ENCODE results near the gene NUMB. TPM values are rescaled to one million over a fixed set of nuclear protein-coding genes. Genes with fewer than 3 reads are reported as not detected.

The NUMB gene
- total and polyA plus RNA-seq, 2 of the 13 experiments (the other 11 are each of a cell fraction or from before 2014, with no cell fraction given) = 20.3 to 71.1 TPM

DNA sequence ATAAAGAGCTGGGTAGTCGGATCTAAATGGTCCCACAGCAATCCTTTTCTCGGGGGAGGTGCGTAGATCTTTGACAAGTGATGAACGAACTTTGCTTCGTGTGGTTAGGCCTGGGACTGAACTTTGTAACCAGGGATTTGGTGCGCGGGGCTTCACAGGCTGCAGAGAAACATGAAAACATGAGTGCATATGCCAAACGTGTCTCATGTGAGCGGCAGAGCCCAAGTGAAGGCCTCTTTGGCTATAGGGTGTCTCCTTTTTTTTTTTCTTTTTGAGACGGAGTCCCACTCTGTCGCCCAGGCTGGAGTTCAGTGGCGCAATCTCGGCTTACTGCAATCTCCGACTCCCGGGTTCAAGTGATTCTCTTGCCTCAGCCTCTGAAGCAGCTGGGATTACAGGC, 20.3 kb upstream of the NUMB start (continued):
- TF ChIP-seq, protein P1, sequence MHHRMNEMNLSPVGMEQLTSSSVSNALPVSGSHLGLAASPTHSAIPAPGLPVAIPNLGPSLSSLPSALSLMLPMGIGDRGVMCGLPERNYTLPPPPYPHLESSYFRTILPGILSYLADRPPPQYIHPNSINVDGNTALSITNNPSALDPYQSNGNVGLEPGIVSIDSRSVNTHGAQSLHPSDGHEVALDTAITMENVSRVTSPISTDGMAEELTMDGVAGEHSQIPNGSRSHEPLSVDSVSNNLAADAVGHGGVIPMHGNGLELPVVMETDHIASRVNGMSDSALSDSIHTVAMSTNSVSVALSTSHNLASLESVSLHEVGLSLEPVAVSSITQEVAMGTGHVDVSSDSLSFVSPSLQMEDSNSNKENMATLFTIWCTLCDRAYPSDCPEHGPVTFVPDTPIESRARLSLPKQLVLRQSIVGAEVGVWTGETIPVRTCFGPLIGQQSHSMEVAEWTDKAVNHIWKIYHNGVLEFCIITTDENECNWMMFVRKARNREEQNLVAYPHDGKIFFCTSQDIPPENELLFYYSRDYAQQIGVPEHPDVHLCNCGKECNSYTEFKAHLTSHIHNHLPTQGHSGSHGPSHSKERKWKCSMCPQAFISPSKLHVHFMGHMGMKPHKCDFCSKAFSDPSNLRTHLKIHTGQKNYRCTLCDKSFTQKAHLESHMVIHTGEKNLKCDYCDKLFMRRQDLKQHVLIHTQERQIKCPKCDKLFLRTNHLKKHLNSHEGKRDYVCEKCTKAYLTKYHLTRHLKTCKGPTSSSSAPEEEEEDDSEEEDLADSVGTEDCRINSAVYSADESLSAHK (CRISPR knock-in tag; IDR thresholded peaks at IDR 0.05; ENCODE audit: borderline replicate concordance) = no peak
- TF ChIP-seq SALL2 (CRISPR knock-in tag; IDR thresholded peaks at IDR 0.05) (no peak), NFATC3 (CRISPR knock-in tag; IDR thresholded peaks at IDR 0.05) (no peak), ZNF619 (CRISPR knock-in tag; IDR thresholded peaks at IDR 0.05) (no peak), ZNF432 (CRISPR knock-in tag; IDR thresholded peaks at IDR 0.05; ENCODE audit: borderline replicate concordance) (no peak), ELF3 (CRISPR knock-in tag; IDR thresholded peaks at IDR 0.05) (no peak), NBN (conservative IDR thresholded peaks at IDR 0.05) (no peak), ZBTB7A (CRISPR knock-in tag; IDR thresholded peaks at IDR 0.05) (no peak), KDM6A (CRISPR knock-in tag; IDR thresholded peaks at IDR 0.05; ENCODE audit: low read depth) (peak; percentile 46; the same call in 1 of the 2 replicates), HNRNPLL (IDR thresholded peaks at IDR 0.05; ENCODE audit: low read depth, low read length, poor library complexity, severe bottlenecking) (no peak), PAX8 (CRISPR knock-in tag; IDR thresholded peaks at IDR 0.05; ENCODE audit: borderline replicate concordance) (no peak), KLF11 (CRISPR knock-in tag; IDR thresholded peaks at IDR 0.05) (no peak), FOXK1 (CRISPR knock-in tag; IDR thresholded peaks at IDR 0.05; ENCODE audit: borderline replicate concordance, low read depth) (no peak), ZFY (CRISPR knock-in tag; IDR thresholded peaks at IDR 0.05) (peak; percentile 69), FOXK2 (IDR thresholded peaks at IDR 0.05) (no peak; the same call in 1 of the 2 replicates), CHD4 (IDR thresholded peaks at IDR 0.05; ENCODE audit: borderline replicate concordance, low read length) (no peak), KLF15 (CRISPR knock-in tag; IDR thresholded peaks at IDR 0.05; ENCODE audit: borderline replicate concordance) (no peak), SMAD1 (CRISPR knock-in tag; IDR thresholded peaks at IDR 0.05; ENCODE audit: borderline replicate concordance, low read depth) (no peak)
- TF ChIP-seq, protein P2, sequence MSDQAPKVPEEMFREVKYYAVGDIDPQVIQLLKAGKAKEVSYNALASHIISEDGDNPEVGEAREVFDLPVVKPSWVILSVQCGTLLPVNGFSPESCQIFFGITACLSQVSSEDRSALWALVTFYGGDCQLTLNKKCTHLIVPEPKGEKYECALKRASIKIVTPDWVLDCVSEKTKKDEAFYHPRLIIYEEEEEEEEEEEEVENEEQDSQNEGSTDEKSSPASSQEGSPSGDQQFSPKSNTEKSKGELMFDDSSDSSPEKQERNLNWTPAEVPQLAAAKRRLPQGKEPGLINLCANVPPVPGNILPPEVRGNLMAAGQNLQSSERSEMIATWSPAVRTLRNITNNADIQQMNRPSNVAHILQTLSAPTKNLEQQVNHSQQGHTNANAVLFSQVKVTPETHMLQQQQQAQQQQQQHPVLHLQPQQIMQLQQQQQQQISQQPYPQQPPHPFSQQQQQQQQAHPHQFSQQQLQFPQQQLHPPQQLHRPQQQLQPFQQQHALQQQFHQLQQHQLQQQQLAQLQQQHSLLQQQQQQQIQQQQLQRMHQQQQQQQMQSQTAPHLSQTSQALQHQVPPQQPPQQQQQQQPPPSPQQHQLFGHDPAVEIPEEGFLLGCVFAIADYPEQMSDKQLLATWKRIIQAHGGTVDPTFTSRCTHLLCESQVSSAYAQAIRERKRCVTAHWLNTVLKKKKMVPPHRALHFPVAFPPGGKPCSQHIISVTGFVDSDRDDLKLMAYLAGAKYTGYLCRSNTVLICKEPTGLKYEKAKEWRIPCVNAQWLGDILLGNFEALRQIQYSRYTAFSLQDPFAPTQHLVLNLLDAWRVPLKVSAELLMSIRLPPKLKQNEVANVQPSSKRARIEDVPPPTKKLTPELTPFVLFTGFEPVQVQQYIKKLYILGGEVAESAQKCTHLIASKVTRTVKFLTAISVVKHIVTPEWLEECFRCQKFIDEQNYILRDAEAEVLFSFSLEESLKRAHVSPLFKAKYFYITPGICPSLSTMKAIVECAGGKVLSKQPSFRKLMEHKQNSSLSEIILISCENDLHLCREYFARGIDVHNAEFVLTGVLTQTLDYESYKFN (CRISPR knock-in tag; conservative IDR thresholded peaks at IDR 0.05) = peak; percentile 71
- TF ChIP-seq, protein P3, sequence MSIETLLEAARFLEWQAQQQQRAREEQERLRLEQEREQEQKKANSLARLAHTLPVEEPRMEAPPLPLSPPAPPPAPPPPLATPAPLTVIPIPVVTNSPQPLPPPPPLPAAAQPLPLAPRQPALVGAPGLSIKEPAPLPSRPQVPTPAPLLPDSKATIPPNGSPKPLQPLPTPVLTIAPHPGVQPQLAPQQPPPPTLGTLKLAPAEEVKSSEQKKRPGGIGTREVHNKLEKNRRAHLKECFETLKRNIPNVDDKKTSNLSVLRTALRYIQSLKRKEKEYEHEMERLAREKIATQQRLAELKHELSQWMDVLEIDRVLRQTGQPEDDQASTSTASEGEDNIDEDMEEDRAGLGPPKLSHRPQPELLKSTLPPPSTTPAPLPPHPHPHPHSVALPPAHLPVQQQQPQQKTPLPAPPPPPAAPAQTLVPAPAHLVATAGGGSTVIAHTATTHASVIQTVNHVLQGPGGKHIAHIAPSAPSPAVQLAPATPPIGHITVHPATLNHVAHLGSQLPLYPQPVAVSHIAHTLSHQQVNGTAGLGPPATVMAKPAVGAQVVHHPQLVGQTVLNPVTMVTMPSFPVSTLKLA (IDR thresholded peaks at IDR 0.05) = peak; percentile 36; the same call in 1 of the 2 replicates
- TF ChIP-seq, protein P4, sequence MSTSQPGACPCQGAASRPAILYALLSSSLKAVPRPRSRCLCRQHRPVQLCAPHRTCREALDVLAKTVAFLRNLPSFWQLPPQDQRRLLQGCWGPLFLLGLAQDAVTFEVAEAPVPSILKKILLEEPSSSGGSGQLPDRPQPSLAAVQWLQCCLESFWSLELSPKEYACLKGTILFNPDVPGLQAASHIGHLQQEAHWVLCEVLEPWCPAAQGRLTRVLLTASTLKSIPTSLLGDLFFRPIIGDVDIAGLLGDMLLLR (CRISPR knock-in tag; IDR thresholded peaks at IDR 0.05) = no peak
- TF ChIP-seq, protein P5, sequence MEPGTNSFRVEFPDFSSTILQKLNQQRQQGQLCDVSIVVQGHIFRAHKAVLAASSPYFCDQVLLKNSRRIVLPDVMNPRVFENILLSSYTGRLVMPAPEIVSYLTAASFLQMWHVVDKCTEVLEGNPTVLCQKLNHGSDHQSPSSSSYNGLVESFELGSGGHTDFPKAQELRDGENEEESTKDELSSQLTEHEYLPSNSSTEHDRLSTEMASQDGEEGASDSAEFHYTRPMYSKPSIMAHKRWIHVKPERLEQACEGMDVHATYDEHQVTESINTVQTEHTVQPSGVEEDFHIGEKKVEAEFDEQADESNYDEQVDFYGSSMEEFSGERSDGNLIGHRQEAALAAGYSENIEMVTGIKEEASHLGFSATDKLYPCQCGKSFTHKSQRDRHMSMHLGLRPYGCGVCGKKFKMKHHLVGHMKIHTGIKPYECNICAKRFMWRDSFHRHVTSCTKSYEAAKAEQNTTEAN (CRISPR knock-in tag; conservative IDR thresholded peaks at IDR 0.05) = no peak
